HG02759 (cell line): ENCODE data around the gene ERVW-1.
"Not testable (repeated sequence)": the region's sequence is repeated elsewhere in the genome, so short reads cannot be mapped to it uniquely, and the experiment has no call there.

Experiments used
- ATAC-seq: cut with Tn5 transposase; IDR thresholded peaks from one replicate; pipeline ENCODE4 v1.9.1; 2021; ENCODE audit warnings: mild to moderate bottlenecking, moderate library complexity; ENCODE audit not compliant: unreplicated experiment

The ERVW-1 gene

DNA sequence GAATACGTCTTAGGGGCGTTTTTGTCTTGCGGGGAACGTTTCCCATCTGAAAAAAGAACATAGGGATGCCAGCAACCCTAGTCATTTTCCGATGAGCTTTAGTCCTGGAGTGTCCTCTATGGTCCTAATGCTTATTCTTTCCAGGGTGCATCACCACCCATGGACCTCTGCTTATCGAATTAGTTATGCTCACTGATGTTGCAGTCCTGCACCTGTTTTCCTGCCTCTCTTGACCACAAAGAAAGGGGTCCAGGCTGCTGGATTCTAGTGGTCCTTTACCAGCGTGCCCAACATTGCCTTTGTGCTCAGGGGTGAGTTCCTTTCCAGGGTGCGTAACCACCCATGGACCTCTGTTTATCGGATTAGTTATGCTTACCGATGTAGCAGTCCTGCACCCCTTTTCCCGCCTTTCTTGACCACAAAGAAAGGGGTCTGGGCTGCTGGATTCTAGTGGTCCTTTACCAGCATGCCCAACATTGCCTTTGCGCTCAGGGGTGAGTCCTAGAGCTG lies 2.4 kb downstream of the ERVW-1 start:
- ATAC-seq, result not testable (repeated sequence)

DNA sequence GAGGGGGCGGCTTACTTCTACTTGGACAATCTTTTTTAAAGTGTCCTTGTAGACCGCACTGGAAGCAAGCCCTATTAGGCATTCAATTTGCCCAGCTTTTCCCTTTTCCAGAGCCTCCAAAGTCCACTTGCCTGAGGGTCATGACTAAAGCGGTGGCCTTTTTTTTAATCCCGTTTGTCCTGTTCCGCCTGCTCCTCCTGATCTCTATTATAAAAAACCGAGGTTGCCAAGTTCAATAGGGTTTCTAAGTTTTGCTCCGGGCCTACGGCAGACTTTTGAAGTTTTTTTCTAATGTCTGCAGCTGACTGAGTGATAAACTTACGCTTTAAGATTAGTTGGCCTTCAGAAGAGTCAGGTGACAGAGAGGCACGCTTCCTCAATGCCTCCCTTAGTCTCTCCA lies 3.8 kb downstream of the ERVW-1 start:
- ATAC-seq, result not testable (repeated sequence)

DNA sequence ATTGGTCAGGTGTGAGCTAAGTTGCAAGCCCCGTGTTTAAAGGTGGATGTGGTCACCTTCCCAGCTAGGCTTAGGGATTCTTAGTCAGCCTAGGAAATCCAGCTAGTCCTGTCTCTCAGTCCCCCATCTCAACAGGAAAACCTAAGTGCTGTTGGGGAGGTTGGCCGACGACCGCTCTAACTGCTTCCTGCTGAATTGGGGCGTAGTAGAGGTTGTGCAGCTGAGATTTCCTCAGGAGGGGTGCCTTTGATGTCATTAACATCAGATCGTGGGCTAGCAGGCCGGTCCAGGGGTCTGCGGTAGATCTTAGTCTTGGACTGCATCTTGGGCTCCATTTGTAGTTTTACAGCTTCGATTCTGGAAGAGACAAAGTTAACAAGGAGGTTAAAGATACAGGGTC lies 9.2 kb downstream of the ERVW-1 start:
- not testable (repeated sequence) for ATAC-seq

DNA sequence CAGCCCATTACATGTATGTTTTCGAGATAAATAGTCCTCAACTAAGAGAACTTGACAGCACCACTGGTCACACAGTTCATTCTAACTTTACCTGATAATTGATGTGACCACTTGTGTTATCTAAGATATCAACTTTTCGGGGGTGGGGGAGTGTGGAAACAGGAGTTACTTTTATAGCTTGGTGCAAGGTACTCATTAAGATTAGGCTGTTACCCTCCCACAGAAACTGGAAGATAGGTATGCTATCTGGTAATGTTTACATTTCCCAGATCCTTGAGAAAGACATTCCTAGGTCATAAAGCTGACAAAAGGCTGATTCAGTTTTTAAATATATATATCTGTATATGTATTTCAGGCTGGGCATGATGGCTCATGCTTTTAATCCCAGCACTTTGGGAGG lies 11.1 kb downstream of the ERVW-1 start:
- no peak for ATAC-seq

DNA sequence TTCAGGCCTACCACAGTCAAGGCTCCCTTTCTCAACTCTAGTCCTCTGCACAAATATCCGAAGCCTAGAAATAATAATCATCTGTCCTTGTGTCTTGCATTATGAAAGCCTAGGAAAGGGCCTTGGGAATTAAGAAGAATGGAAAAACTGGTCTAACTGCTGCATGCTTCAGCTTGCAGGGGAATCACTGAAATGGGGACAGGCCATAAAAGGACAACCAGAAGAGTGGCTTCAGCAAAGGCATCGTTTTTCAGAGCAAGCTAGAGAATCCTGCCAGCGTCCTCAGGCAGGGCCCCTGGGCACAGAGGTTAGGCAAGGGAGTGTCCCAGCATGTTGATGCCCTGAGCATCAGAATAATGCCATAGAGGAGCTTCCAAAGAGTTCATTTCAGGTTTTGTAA lies 13.2 kb downstream of the ERVW-1 start:
- no peak for ATAC-seq

DNA sequence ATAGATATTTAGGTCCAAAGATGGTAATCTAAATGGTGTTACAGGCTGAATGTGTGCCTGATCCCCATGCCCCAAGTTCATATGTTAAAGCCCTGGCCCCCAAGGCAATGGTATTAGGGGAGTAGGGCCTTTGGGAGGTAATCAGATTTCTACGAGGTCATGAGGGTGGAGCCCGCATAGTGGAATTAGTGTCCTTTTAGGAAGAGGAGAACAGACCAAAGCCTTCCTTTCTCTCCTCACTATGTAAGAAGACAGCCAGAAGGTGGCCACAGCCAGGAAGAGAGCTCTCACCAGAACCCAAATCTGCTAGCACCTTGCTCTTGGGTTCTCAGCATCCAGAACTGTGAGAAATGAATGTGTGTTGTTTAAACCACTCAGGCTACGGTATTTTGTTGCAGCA lies 15.2 kb downstream of the ERVW-1 start:
- no peak for ATAC-seq

DNA sequence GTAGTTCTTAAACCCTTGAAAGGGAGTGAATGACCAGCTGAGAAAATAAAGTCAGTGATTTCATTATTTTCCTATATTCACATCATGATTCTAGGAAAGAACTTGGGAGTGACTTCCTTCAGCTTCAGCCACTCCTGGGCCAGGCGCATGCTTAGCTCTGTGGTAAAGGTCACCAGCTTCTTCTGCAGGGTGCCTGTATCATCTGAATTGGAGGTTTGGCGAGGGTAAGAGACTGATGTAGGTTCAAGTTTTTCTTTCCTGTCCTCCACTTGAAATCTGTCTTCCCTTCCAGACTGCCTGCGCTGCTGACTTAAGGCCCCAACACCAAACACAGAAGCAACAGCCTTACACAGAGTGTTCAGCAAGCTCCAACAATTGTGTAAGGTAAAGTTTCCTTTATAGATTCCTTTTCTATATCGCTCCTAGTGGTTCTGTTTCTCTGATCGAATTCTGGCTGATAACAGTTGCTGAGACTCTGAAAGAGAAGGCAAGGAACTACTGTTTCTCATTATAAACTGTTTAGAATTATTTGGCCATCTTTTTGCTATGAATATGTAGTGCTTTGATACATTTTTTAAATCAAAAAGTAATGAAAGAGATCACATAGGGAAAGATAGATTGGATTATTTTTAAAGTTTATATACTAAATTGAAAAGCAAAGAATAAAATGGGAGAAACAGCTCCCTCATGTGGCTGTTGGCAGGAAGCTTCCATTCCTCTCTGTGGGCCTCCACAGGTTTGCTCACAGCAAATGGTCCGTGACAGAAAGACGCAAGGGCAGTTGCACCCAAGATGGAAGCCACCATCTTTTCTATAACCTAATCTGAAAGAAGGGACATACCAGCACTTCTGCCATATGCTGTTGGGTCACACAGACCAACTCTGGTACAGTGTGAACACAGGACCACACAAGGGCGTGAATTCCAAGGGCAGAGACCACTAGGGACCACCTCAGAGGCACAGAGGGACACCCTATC lies 16.4 kb downstream of the ERVW-1 start:
- peak; percentile 69 for ATAC-seq

DNA sequence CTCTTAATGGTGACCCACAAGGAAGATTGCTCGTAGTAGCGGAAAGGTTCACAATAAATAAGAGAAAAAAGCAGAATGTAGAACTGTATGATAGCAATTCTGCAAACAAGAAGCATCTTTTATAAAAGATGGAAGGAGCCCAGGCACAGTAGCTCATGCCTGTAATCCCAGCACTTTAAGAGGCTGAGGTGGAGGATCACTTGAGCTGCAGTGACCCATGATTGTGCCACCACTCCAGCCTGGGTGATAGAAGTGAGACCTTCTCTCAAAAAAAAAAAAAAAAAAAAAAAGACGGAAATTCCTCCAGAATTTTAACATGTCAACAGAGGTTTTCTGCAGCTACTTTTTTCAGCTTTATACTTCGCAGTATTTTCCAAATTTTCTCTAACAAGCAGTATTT lies 17.2 kb downstream of the ERVW-1 start:
- ATAC-seq, result no peak

DNA sequence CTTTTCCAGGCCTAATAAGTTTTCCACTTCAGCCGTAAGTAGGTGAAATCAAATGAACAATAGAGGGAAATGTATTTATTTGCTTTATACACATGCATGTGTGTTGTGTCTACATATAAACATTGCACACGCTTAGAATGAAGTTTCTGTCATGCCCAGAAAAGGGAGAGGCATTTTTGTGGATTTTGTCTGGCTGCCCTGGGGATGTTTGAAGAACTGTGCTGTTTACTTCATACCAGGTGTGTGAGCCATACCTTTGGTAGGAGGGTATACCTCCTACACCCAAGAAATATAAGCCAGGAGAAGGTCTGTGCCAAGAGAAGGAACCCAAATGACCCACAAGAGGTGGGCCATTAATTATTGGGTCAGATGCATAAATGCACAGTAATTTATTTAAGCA lies 17.6 kb downstream of the ERVW-1 start:
- no peak for ATAC-seq

DNA sequence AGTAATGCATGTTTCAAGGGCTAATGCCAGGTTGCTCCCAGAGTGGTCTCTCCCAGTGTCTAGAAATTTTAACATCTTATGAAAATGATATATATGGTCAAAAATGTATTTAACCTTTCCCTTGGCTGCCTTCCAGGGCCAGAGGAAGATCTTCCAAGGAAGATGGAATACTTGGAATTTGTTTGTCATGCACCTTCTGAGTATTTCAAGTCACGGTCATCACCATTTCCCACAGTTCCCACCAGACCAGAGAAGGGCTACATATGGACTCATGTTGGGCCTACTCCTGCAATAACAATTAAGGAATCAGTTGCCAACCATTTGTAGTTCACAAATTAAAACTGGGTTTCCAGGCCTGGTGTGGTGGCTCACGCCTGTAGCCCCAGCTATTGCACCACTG lies 21.5 kb downstream of the ERVW-1 start:
- ATAC-seq, result no peak

DNA sequence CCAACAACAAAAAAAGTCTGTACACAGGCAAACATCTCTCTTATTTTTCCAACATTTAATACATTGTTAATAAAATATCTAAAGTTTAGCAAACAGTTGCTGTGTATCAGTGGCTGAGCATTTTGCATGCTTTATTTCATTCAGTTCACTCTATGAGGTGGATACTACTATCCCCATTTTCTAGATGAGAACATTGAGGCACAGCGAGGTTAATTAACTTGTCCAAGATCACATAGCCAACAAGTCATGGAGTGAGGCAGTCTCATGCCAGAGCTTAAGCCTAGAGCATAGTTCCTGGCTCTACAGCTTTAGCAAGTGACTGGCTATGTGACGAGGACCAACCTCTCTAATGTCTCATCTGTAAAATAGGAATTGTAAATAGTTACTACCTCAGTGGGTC lies 26.1 kb downstream of the ERVW-1 start:
- no peak for ATAC-seq

DNA sequence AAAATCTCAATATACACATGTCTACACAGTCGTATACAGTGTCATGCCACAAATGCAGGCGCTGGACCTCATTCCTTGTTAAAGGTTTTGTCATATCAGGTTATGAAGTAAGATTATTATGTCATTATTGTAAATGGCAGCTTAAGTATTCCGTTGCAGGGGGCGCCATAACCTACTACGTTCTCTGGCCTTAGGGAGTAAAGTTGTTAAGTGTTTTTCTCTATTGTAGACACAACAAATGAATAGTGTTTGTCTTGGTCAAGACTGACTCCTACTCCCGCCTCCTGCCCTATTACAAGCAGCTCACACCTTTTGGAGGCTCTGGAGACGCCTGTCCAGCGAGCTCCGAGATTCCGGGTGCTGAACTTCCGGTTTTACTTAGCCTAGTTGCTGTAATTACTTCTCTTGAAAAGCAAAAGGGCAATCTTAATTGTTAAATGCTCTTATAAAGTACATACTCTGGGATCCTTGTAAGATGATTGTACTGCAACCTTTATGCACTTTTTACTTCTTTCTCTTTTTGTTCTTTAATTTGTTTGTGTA lies 29.5 kb downstream of the ERVW-1 start:
- peak; percentile 47 for ATAC-seq

DNA sequence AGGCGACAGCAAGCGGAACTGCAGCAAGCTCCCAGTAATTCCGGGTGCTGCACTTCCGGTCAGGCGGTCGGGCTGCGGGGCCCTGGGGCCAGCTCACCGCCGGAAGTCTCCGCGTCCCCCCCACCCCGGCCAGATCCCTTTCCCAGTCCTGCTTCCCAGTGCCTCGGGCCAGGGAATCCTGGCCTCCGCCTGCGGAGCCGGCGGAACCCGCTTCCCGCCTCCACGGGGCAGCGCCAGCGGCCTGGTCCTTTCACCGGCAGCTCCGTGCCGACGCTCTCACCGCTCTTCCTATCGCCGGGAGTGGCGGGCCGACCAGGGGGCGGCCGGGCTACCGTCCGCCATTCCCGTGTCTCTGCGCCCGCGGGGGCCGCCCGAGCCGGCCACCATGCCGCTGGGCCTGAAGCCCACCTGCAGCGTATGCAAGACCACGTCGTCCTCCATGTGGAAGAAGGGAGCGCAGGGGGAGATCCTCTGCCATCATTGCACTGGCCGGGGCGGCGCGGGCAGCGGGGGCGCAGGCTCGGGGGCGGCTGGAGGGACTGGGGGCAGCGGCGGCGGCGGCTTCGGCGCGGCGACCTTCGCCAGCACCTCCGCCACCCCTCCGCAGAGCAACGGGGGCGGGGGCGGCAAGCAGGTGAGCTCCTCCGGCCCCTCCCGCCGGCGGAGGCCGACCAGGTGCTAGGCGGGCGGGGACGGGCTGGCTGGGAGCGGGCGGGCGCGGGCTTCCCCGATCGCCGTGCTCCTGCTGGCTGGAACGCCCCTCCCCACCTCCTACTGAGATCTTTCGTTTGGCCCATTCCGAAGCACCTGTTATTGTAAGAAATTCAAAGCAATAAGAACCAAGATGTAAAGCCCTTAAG lies 30.2 kb downstream of the ERVW-1 start, which contains the start of gene GATAD1:
Gene GATAD1, plus strand, starts transcription at position 138 of the 860 bp plus-strand sequence. Its CDS starts 248 bp downstream, at position 386.
- peak; percentile 91 for ATAC-seq

DNA sequence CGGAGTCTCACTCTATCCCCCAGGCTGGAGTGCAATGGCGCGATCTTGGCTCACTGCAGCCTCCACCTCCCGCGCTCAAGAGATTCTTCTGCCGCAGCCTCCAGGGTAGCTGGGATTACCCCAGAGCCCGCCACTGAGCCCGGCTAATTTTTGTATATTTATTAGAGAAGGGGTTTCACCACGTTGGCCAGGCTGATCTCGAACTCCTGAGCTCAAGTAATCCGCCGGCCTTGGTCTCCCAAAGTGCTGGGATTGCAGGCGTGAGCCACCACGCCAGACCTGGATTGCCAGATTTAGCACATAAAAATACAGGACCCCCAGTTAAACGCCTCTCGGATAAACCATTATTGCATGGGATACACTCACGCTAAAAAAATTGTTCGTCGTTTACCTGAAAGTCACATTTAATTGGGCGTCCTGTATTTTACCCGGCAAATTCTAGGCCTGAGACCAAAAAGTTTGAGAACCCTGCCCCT lies 30.8 kb downstream of the ERVW-1 start:
- ATAC-seq, result no peak

DNA sequence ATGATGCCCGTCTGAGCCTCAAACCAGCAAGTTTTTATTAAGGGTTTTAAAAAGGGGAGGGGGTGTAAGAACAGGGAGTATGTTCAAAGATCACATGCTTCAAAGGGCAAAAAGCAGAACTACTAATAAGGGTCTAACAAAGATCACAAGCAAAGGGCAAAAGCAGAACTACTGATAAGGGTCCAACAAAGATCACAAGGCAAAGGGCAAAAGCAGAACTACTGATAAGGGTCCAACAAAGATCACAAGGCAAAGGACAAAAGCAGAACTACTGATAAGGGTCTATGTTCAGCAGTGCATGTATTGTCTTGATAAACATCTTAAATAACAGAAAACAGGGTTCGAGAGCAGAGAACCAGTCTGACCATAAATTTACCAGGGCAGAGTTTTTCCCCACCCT lies 35.0 kb downstream of the ERVW-1 start:
- not testable (repeated sequence) for ATAC-seq

DNA sequence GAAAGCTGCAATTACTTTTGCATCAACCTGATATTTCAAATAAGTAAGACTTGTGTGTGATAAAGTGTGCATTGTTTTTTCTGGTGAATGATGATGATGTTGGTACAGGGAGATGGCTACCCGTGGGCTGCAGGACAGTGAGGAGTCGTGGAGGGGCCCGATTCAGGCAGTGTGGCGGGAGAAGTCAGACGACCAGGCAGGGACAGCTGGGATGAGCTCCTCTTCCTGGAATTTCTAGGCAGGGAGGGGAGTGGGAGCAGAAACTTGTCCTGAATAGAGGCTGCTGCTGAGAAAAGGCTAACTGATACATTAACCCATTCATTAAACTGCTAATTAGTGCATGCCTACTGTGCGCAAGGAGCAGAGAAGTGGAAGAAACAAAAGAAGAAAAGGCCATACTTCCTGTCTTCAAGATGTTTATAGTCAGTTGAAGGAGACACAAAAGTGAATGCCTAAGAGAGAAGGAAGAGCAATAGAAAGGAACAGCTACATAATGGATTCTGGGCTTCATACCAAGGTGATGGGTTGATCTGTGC lies 39.7 kb downstream of the ERVW-1 start:
- no peak for ATAC-seq

DNA sequence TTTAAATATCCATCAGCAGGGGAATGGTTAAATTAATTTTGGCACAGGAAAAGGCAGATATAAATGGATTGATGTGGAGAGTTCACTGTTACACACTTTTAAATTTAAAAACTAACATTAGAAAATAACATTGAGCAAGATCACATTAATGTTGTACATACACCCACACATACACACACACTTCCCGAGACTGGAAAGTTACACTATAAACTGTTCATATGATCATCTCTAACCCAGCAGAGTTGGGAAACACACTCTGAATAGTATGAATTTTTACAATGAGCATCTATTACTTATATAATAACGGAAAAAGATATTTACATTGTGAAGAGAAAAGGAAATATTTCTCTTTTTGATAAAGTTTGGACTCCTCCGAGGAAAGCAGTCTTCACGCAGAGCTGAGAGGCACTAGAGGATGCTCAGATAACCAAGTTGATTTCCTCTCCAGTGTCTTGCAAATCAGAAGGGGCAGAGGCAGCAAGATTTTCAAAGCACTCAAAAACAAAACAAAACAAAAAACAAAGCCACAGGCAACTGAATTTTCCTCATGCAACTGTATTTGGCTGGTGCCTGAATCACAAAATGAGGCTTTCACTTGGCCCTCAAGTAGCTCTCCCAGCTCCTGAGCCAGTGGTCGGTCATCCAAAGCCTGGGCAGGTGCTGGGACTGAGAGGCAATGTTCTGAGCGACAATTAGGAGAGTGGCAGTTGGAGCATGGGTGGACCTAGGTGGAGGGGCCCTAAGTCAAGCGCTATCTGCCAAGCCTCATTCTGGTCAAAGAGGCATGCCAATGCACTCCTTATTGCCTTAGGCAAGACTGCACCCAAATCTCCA lies 40.9 kb downstream of the ERVW-1 start:
- ATAC-seq, result no peak

DNA sequence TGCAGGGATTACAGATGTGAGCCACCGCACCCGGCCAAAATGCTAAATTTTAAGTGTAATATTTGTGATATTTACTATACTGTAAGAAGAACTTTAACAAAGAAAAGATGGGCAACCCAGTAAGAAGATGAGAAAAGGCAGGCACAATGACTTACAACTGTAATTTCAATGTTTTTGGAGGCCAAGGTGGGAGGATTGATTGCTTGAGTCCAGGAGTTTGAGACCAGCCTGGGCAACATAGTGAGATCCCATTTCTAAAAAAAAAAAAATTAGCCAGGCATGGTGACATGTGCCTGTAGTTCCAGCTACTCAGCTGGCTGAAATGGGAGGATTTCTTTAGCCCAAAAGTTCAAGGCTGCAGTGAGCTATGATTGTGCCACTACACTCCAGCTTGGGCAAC lies 42.2 kb downstream of the ERVW-1 start:
- no peak for ATAC-seq

DNA sequence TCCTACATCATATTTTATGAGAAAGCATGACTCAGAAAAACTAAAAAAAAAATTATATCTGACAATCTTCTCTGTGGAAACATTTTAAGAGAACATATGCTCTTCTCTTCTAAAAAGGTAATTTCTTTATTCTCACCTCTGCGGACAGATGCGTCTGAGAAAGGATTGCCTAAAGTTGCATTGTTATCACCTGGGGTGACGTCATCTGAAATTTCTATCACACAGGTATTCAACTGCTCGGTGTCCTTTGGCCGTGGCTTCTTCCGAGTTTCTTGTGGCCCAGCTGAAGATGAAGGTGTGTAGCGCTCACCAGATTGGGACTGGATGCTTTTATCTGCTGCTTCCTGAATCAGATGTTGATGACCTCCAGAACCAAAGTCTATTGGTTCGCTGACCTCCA lies 44.7 kb downstream of the ERVW-1 start:
- no peak for ATAC-seq
